ENCODE data around the gene STK4. TPM values are rescaled to one million over a fixed set of nuclear protein-coding genes. Genes with fewer than 3 reads are reported as not detected.

Gene STK4
- total RNA-seq, 1 donor from 2014 or later, result 17.4 TPM

- TF ChIP-seq, protein P1, sequence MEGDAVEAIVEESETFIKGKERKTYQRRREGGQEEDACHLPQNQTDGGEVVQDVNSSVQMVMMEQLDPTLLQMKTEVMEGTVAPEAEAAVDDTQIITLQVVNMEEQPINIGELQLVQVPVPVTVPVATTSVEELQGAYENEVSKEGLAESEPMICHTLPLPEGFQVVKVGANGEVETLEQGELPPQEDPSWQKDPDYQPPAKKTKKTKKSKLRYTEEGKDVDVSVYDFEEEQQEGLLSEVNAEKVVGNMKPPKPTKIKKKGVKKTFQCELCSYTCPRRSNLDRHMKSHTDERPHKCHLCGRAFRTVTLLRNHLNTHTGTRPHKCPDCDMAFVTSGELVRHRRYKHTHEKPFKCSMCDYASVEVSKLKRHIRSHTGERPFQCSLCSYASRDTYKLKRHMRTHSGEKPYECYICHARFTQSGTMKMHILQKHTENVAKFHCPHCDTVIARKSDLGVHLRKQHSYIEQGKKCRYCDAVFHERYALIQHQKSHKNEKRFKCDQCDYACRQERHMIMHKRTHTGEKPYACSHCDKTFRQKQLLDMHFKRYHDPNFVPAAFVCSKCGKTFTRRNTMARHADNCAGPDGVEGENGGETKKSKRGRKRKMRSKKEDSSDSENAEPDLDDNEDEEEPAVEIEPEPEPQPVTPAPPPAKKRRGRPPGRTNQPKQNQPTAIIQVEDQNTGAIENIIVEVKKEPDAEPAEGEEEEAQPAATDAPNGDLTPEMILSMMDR (conservative IDR thresholded peaks at IDR 0.05; ENCODE audit: low read depth, low read length), result no peak
- no peak overlapping the region for H3K4me3 ChIP-seq (ENCODE audit: low read depth, low read length)
- DNase-seq (ENCODE audit: low read depth), result no peak
These were observed 25.1 kb upstream of the STK4 start for GRCh38 chr20:44941120-44941691.

- no peak overlapping the region for H3K4me3 ChIP-seq (ENCODE audit: low read depth, low read length)
- no peak for DNase-seq (ENCODE audit: low read depth)
- TF ChIP-seq, protein P1 (conservative IDR thresholded peaks at IDR 0.05; ENCODE audit: low read depth, low read length), result peak; percentile 16
These were observed 23.9 kb upstream of the STK4 start for GRCh38 chr20:44942264-44942973.

DNA sequence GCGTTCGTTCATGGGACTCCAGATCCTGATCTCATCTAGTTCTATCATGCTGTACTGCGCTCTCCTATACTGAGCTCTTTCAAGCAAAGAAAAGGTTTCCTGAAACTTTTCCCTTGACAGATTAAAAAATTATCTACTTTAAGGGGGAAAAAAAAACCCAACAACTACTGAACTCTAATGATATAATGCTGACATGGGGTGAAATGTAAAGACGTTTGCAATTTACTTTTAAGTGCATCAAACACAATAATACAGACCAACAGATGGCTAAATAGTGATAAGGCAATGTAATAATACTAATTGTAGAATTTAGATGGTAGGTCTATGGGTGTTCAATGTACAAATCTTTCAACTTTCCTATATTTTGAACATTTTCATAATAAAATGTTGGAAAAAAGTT is 22.5 kb upstream of the STK4 start:
- H3K4me3 ChIP-seq (ENCODE audit: low read depth, low read length), result no peak overlapping the region
- TF ChIP-seq, protein P1 (conservative IDR thresholded peaks at IDR 0.05; ENCODE audit: low read depth, low read length), result no peak
- DNase-seq (ENCODE audit: low read depth), result no peak

- DNase-seq (ENCODE audit: low read depth), result no peak
- H3K4me3 ChIP-seq (ENCODE audit: low read depth, low read length), result no peak overlapping the region
- TF ChIP-seq, protein P1 (conservative IDR thresholded peaks at IDR 0.05; ENCODE audit: low read depth, low read length), result no peak
These were observed 21.1 kb upstream of the STK4 start for GRCh38 chr20:44945261-44945660.

DNA sequence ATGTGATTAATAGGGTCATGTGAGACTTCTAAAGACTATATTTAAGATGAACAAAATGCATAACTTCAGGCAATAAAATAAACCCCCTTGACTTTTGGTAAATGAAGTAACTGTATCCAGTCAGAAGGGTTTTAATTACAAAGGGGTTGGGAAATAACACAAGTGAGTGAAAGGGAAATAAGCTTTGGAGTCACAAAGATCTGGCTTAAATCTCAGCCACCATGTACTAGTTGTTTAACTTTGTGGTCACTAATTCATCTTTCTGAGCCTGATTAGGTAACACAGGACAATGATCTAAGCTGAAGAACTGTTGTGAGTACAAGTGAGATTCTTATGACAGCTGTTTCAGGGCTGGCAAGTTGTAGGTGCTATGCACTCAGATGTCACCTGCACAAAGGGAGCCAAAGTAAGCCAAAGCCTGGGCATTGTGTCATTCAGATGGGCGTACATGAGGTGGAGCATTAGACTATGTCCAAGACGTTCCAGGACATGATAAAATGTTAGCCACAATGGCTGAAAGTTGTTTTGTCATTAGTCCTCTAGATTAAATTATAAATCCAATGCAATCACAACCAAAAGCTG is 19.9 kb upstream of the STK4 start:
- no peak for DNase-seq (ENCODE audit: low read depth)
- no peak overlapping the region for H3K4me3 ChIP-seq (ENCODE audit: low read depth, low read length)
- TF ChIP-seq, protein P1 (conservative IDR thresholded peaks at IDR 0.05; ENCODE audit: low read depth, low read length), result no peak

GRCh38 chr20:44948107-44948506 is 18.2 kb upstream of the STK4 start:
- TF ChIP-seq, protein P1 (conservative IDR thresholded peaks at IDR 0.05; ENCODE audit: low read depth, low read length), result no peak
- H3K4me3 ChIP-seq (ENCODE audit: low read depth, low read length), result no peak overlapping the region
- DNase-seq (ENCODE audit: low read depth), result no peak

All from epithelial cell of proximal tubule (primary cell).